OCI-LY7 (cell line): Measurements from ENCODE around the gene ZMYND8.

Experiments used
- CTCF ChIP-seq: fragments of 200-600 bp; sonication (generic); conservative IDR thresholded peaks from 2 replicates; pipeline ENCODE4 v1.5.1; 2014; ENCODE audit warnings: mild to moderate bottlenecking, antibody characterized with exemption, low read length, moderate library complexity, mixed read lengths
- EZH2phosphoT487 ChIP-seq: fragments of 200-600 bp; sonication (generic); IDR thresholded peaks from 2 replicates; pipeline ENCODE4 v1.6.1; 2018; ENCODE audit warnings: low read depth, borderline replicate concordance, mild to moderate bottlenecking, mixed run types, antibody characterized with exemption, low read length, moderate library complexity, mixed read lengths

- TF ChIP-seq CTCF (no peak), EZH2phosphoT487 (no peak)
Measured at GRCh38 chr20:47397652-47398301, 41.3 kb upstream of the ZMYND8 start.
